ENCODE data around the gene QRFPR.

- TF ChIP-seq CTCF (IDR thresholded peaks at IDR 0.05 in 8 of 11, conservative IDR thresholded peaks at IDR 0.05 in 3 of 11) (no peak), POLR2A (IDR thresholded peaks at IDR 0.05) (no peak)
Observed at GRCh38 chr4:121376556-121376955, 4.3 kb downstream of the QRFPR start.

Measured in spleen (tissue), 7 donors.